NCI-H187 treated with DMSO at 0.1 percent for 48 hours (cell line): ENCODE data around the gene KCNMA1.

Experiments used
- DNase-seq: peaks from one replicate; lab custom pipeline; 2025; lab: John Stamatoyannopoulos, UW

Gene KCNMA1

GRCh38 chr10:77445547-77445946 lies 192.1 kb downstream of the KCNMA1 start:
- DNase-seq: no peak

- no peak for DNase-seq
Measured at GRCh38 chr10:77444041-77444440, 193.6 kb downstream of the KCNMA1 start.

GRCh38 chr10:77442699-77443189 lies 194.9 kb downstream of the KCNMA1 start:
- DNase-seq: no peak

GRCh38 chr10:77441353-77442166 lies 196.0 kb downstream of the KCNMA1 start:
- no peak for DNase-seq

GRCh38 chr10:77436257-77436975 lies 201.2 kb downstream of the KCNMA1 start:
- no peak for DNase-seq

- DNase-seq: no peak
Measured at GRCh38 chr10:77433546-77433945, 204.1 kb downstream of the KCNMA1 start.

- DNase-seq: no peak
Measured at GRCh38 chr10:77431980-77432797, 205.4 kb downstream of the KCNMA1 start.

- no peak for DNase-seq
Measured at GRCh38 chr10:77431209-77431611, 206.4 kb downstream of the KCNMA1 start.

- no peak for DNase-seq
Measured at GRCh38 chr10:77430530-77430929, 207.1 kb downstream of the KCNMA1 start.

- no peak for DNase-seq
Measured at GRCh38 chr10:77428691-77429395, 208.8 kb downstream of the KCNMA1 start.

- no peak for DNase-seq
Measured at GRCh38 chr10:77424257-77424656, 213.4 kb downstream of the KCNMA1 start.

GRCh38 chr10:77422491-77423338 lies 214.9 kb downstream of the KCNMA1 start:
- DNase-seq: no peak

- DNase-seq: no peak
Measured at GRCh38 chr10:77421591-77421990, 216.0 kb downstream of the KCNMA1 start.

GRCh38 chr10:77420947-77421523 lies 216.6 kb downstream of the KCNMA1 start:
- no peak for DNase-seq

GRCh38 chr10:77419979-77420378 lies 217.6 kb downstream of the KCNMA1 start:
- DNase-seq: no peak

- no peak for DNase-seq
Measured at GRCh38 chr10:77419056-77419455, 218.6 kb downstream of the KCNMA1 start.

GRCh38 chr10:77417806-77418640 lies 219.6 kb downstream of the KCNMA1 start:
- no peak for DNase-seq

GRCh38 chr10:77417359-77417758 lies 220.2 kb downstream of the KCNMA1 start:
- no peak for DNase-seq
